ENCODE measurements around the gene SFRP5. TPM values are rescaled to one million over a fixed set of nuclear protein-coding genes. Genes with fewer than 3 reads are reported as not detected.

The SFRP5 gene
- total RNA-seq, 1 donor from 2014 or later, result 0.16 TPM

DNA sequence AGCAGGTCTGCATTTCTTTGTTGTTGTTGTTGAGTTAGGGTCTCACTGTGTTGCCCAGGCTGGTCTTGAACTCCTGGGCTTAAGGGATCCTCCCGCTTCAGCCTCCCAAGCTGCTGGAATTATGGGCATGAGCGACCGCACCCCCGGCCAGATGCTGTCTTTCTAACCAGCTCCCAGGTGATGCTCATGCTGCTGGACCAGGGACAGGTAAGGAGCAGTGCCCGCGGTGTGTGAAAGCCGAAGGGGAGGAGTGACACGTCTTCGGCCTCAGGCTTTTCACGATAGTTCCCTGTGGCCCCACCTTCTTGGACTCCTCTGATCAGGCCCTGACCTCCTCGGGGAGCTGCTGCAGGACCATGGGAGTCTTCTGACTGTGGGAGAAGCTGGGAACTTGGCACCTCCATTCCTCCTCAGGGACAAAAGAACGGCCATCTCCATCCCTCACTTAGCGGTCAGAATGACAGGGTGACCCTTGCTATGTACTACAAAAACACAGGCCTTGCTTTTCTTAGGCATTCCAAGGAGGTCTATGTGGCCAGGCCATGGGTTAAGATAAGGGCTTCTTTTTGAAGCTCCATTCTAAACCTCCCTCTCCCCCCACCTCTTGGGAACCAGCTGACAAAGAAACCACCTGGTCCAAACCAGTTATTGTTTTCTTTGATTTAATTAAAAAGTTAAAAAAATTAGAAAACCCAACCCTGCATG, 5.5 kb downstream of the SFRP5 start:
- no peak for DNase-seq (ENCODE audit: low read depth)
- Histone ChIP-seq H4K20me1 (ENCODE audit: insufficient read depth, low read length) (peaks cover 16% of the 10 kb centered on the region), H3K27me3 (ENCODE audit: insufficient read depth, low read length) (peaks cover 11% of the 10 kb centered on the region), H3K79me2 (ENCODE audit: insufficient read depth, low read length) (no peaks in the 10 kb centered on the region), H3K4me2 (ENCODE audit: low read length) (no peak overlapping the region), H2AFZ (ENCODE audit: low read depth, low read length) (no peak overlapping the region), H3K9ac (ENCODE audit: low read length) (no peak overlapping the region), H3K4me3 (ENCODE audit: insufficient read depth, low read depth, low read length) (no peak overlapping the region), H3K27ac (ENCODE audit: low read depth, low read length) (no peak overlapping the region), H3K4me1 (ENCODE audit: insufficient read depth, low read length) (peaks cover 1% of the 10 kb centered on the region), H3K36me3 (ENCODE audit: insufficient read depth, low read length) (no peaks in the 10 kb centered on the region), H3K9me3 (ENCODE audit: insufficient read depth, low read depth, low read length) (no peaks in the 10 kb centered on the region)
- TF ChIP-seq EZH2 (IDR thresholded peaks at IDR 0.05; ENCODE audit: insufficient read depth, low read length), result no peak
- TF ChIP-seq, protein P1, sequence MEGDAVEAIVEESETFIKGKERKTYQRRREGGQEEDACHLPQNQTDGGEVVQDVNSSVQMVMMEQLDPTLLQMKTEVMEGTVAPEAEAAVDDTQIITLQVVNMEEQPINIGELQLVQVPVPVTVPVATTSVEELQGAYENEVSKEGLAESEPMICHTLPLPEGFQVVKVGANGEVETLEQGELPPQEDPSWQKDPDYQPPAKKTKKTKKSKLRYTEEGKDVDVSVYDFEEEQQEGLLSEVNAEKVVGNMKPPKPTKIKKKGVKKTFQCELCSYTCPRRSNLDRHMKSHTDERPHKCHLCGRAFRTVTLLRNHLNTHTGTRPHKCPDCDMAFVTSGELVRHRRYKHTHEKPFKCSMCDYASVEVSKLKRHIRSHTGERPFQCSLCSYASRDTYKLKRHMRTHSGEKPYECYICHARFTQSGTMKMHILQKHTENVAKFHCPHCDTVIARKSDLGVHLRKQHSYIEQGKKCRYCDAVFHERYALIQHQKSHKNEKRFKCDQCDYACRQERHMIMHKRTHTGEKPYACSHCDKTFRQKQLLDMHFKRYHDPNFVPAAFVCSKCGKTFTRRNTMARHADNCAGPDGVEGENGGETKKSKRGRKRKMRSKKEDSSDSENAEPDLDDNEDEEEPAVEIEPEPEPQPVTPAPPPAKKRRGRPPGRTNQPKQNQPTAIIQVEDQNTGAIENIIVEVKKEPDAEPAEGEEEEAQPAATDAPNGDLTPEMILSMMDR (IDR thresholded peaks at IDR 0.05; ENCODE audit: insufficient read depth, low read depth, low read length), result no peak
- H3K27me3 Mint-ChIP-seq (ENCODE audit: low read depth, unreplicated experiment), result peaks cover 34% of the 10 kb centered on the region
- no peak overlapping the region for H3K27ac Mint-ChIP-seq (ENCODE audit: unreplicated experiment)
- peaks cover 24% of the 10 kb centered on the region for H3K4me1 Mint-ChIP-seq (ENCODE audit: low read depth, unreplicated experiment)
- no peak for FAIRE-seq
- H3K4me3 Mint-ChIP-seq (ENCODE audit: unreplicated experiment), result no peak overlapping the region
- H3K36me3 Mint-ChIP-seq (ENCODE audit: low read depth, unreplicated experiment), result peaks cover 30% of the 10 kb centered on the region
- H3K9me3 Mint-ChIP-seq (ENCODE audit: unreplicated experiment), result peaks cover 9% of the 10 kb centered on the region

DNA sequence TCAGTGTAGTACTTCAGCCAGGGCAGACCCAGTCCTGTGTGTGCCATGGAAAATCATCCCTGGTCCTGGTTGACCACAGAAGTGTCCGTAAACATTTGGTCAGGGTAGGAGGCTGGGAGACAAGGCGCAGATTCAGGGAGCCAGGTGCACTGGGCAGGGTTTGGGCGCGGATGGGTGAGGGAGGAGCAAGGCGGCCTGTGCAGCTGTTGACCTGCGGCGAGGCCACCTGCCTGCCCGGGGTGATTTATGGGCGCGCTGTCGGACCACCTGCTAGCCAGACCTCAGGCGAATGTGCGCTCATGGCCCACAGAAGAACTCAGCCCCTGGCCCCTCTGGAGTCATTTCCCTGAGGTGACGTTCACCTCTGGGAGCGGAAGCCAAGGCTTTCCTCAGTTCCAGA, 6.6 kb downstream of the SFRP5 start:
- H3K27ac Mint-ChIP-seq (ENCODE audit: unreplicated experiment), result no peak overlapping the region
- H3K4me3 ChIP-seq (ENCODE audit: insufficient read depth, low read depth, low read length), result no peak overlapping the region
- peaks cover 26% of the 10 kb centered on the region for H3K27me3 Mint-ChIP-seq (ENCODE audit: low read depth, unreplicated experiment)
- no peak overlapping the region for H2AFZ ChIP-seq (ENCODE audit: low read depth, low read length)
- no peaks in the 10 kb centered on the region for H3K79me2 ChIP-seq (ENCODE audit: insufficient read depth, low read length)
- H3K27ac ChIP-seq (ENCODE audit: low read depth, low read length), result no peak overlapping the region
- H3K9me3 Mint-ChIP-seq (ENCODE audit: unreplicated experiment), result peaks cover 7% of the 10 kb centered on the region
- H3K36me3 ChIP-seq (ENCODE audit: insufficient read depth, low read length), result no peaks in the 10 kb centered on the region
- TF ChIP-seq, protein P1 (IDR thresholded peaks at IDR 0.05; ENCODE audit: insufficient read depth, low read depth, low read length), result no peak
- no peak for TF ChIP-seq EZH2 (IDR thresholded peaks at IDR 0.05; ENCODE audit: insufficient read depth, low read length)
- no peaks in the 10 kb centered on the region for H3K4me1 ChIP-seq (ENCODE audit: insufficient read depth, low read length)
- H3K4me2 ChIP-seq (ENCODE audit: low read length), result no peak overlapping the region
- peaks cover 24% of the 10 kb centered on the region for H3K4me1 Mint-ChIP-seq (ENCODE audit: low read depth, unreplicated experiment)
- H3K4me3 Mint-ChIP-seq (ENCODE audit: unreplicated experiment), result no peak overlapping the region
- H3K9me3 ChIP-seq (ENCODE audit: insufficient read depth, low read depth, low read length), result no peaks in the 10 kb centered on the region
- H4K20me1 ChIP-seq (ENCODE audit: insufficient read depth, low read length), result peaks cover 9% of the 10 kb centered on the region
- H3K9ac ChIP-seq (ENCODE audit: low read length), result no peak overlapping the region
- FAIRE-seq (no peak), DNase-seq (ENCODE audit: low read depth) (no peak)
- H3K36me3 Mint-ChIP-seq (ENCODE audit: low read depth, unreplicated experiment), result peaks cover 29% of the 10 kb centered on the region
- peaks cover 3% of the 10 kb centered on the region for H3K27me3 ChIP-seq (ENCODE audit: insufficient read depth, low read length)

DNA sequence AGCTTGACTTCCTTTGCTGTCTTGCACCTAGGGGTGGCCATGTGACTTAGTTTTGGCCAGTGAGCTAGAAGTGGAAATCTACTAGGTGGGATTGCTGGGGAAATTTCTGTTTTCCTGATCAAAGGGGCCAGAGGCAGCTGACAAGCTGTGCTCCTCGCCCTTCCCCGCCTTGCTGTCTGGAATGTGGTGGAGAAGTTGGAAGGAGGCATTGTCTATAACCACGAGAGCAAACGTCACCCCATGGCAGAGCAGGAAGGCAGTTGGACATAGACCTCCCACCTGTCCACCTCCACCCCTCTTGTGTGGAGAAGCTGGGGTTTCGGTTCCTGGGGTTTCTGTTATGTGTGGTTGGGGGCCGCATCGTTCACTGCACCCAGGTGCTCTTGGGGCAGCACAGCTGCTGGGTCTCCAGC, 7.3 kb downstream of the SFRP5 start:
- no peaks in the 10 kb centered on the region for H3K27me3 ChIP-seq (ENCODE audit: insufficient read depth, low read length)
- FAIRE-seq (no peak), DNase-seq (ENCODE audit: low read depth) (peak; percentile 5)
- H3K9me3 ChIP-seq (ENCODE audit: insufficient read depth, low read depth, low read length), result no peaks in the 10 kb centered on the region
- no peaks in the 10 kb centered on the region for H3K36me3 ChIP-seq (ENCODE audit: insufficient read depth, low read length)
- Mint-ChIP-seq H3K9me3 (ENCODE audit: unreplicated experiment) (peaks cover 7% of the 10 kb centered on the region), H3K27me3 (ENCODE audit: low read depth, unreplicated experiment) (peaks cover 19% of the 10 kb centered on the region), H3K27ac (ENCODE audit: unreplicated experiment) (peak overlapping the region; percentile 31), H3K4me3 (ENCODE audit: unreplicated experiment) (no peak overlapping the region), H3K36me3 (ENCODE audit: low read depth, unreplicated experiment) (peaks cover 23% of the 10 kb centered on the region), H3K4me1 (ENCODE audit: low read depth, unreplicated experiment) (peaks cover 24% of the 10 kb centered on the region)
- no peaks in the 10 kb centered on the region for H3K4me1 ChIP-seq (ENCODE audit: insufficient read depth, low read length)
- no peak overlapping the region for H2AFZ ChIP-seq (ENCODE audit: low read depth, low read length)
- peaks cover 14% of the 10 kb centered on the region for H4K20me1 ChIP-seq (ENCODE audit: insufficient read depth, low read length)
- H3K27ac ChIP-seq (ENCODE audit: low read depth, low read length), result no peak overlapping the region
- H3K4me3 ChIP-seq (ENCODE audit: insufficient read depth, low read depth, low read length), result no peak overlapping the region
- H3K4me2 ChIP-seq (ENCODE audit: low read length), result no peak overlapping the region
- no peak for TF ChIP-seq EZH2 (IDR thresholded peaks at IDR 0.05; ENCODE audit: insufficient read depth, low read length)
- TF ChIP-seq, protein P1 (IDR thresholded peaks at IDR 0.05; ENCODE audit: insufficient read depth, low read depth, low read length), result no peak
- no peak overlapping the region for H3K9ac ChIP-seq (ENCODE audit: low read length)
- no peaks in the 10 kb centered on the region for H3K79me2 ChIP-seq (ENCODE audit: insufficient read depth, low read length)

Data from astrocyte (in vitro differentiated cells and primary cell).